Naive B cell (primary cell): Measurements from ENCODE around the gene ZNF609. TPM values are rescaled to one million over a fixed set of nuclear protein-coding genes. Genes with fewer than 3 reads are reported as not detected.
"Not testable (repeated sequence)": the region's sequence is repeated elsewhere in the genome, so short reads cannot be mapped to it uniquely, and the experiment has no call there.

Experiments used
- ATAC-seq, 2 donors: fragments of 150-1000 bp; cut with Tn5 transposase; 2 replicates each; pipeline ENCODE4 v1.10.0; 2021; ENCODE audit warnings: low read depth in 2 of 2, mild to moderate bottlenecking in 2 of 2, moderate library complexity in 2 of 2
- DNase-seq: peaks from one replicate; pipeline ENCODE4 v3.0.0; 2022
- H3K27ac Mint-ChIP-seq, 6 donors: one replicate each; pipeline ENCODE4 v1.8.0; 2020 to 2022; ENCODE audit warnings: mild to moderate bottlenecking in 6 of 6, mixed read lengths in 6 of 6, moderate library complexity in 5 of 6, inconsistent platforms in 2 of 6
- H3K27me3 Mint-ChIP-seq, 3 donors: one replicate each; pipeline ENCODE4 v1.8.0; 2021 to 2022; ENCODE audit warnings: mixed read lengths in 3 of 3, mild to moderate bottlenecking in 1 of 3
- H3K36me3 Mint-ChIP-seq, 2 donors: one replicate each; pipeline ENCODE4 v1.8.0; 2020 to 2022; ENCODE audit warnings: mixed read lengths in 2 of 2, inconsistent platforms in 1 of 2, mild to moderate bottlenecking in 1 of 2
- H3K4me1 Mint-ChIP-seq, 3 donors: one replicate each; pipeline ENCODE4 v1.8.0; 2020 to 2022; ENCODE audit warnings: mixed read lengths in 3 of 3, inconsistent platforms in 1 of 3, mild to moderate bottlenecking in 1 of 3, moderate library complexity in 1 of 3
- H3K4me3 Mint-ChIP-seq, 8 donors: one replicate each; pipeline ENCODE4 v1.8.0; 2020 to 2022; ENCODE audit warnings: mild to moderate bottlenecking in 8 of 8, mixed read lengths in 8 of 8, moderate library complexity in 8 of 8, inconsistent platforms in 2 of 8
- H3K9me3 Mint-ChIP-seq, 7 donors: one replicate each; pipeline ENCODE4 v1.8.0; 2020 to 2022; ENCODE audit warnings: mixed read lengths in 7 of 7, mild to moderate bottlenecking in 5 of 7, inconsistent platforms in 2 of 7, moderate library complexity in 1 of 7
- polyA plus RNA-seq, 6 donors: library from polyadenylated mRNA; unstranded; fragments of 300-500 nt; fragmentation: Illumina TruSeq; gene quantifications; one replicate each; pipeline ENCODE4 v1.2.3, GENCODE V29; 2021; ENCODE audit warnings: low read depth in 6 of 6

Gene ZNF609
- polyA plus RNA-seq, 6 donors from 2014 or later, result 0.83 to 4.4 (median 2.6) TPM

DNA sequence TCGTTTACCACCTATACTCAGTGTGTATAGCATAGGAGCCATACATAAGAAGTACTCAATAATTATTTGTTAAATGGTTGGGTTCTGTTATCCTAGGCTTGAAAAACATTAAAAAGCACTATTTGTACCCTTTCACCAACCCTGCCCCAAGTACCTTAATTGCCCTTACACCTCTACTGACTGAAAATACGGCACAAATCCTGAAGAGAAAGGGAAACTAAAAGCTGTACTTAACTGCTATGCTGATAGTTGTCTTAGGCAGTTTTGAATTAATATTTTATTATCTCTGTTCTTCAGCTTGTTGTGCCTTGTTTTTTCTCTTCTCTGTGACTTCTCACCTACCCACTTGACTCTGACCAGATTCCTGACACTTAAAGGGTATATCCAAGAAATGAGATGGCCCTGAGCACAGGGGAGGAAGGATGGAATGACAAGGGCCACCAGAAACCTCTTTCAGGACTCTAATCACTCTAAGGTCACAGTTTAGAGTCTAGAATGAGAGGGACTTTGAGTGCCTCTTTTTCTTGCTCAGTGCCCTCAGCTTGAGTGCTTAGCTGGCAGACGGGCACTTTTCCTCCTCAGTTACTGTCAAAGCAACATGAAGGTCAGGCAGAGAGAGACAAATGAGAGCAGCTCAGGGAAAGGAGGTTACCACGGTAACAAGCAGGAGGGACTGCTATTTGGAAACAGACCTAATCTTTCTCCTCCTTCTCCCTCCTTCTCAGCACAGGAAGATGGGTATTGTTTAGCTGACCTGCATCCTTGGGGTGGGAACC, 136.5 kb downstream of the ZNF609 start:
- no peak for DNase-seq
- no peaks in the 10 kb centered on the region for H3K36me3 Mint-ChIP-seq
- H3K9me3 Mint-ChIP-seq, result no peaks in the 10 kb centered on the region
- peaks cover 32 to 48% (median 47%) of the 10 kb centered on the region in 3 donors for H3K4me1 Mint-ChIP-seq
- H3K27me3 Mint-ChIP-seq, result no peaks in the 10 kb centered on the region
- peak overlapping the region; percentile 10 to 89 (median 82) for H3K4me3 Mint-ChIP-seq
- H3K27ac Mint-ChIP-seq, result peak overlapping the region in 5 of 6 donors; percentile 74 to 92 (median 86)
- peak; percentile 55 to 66 for ATAC-seq

DNA sequence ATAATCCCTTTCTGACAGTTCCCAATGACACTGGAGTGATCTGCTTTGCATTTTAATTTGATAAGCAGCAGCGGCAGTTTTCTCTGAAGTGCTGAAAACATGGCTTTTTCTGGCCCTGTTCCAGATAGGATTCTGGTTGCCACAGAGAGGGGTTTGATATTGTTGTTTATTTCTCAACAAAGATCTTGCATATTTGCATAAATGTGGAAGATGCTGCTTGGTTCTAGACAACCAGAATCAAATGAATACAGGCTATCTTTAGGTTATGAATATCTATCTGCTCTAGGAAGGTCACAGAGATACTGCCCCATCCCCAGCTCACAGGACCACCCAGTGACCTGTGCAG, 137.1 kb downstream of the ZNF609 start:
- H3K27ac Mint-ChIP-seq, result peak overlapping the region in 5 of 6 donors; percentile 18 to 86 (median 58)
- H3K27me3 Mint-ChIP-seq, result no peaks in the 10 kb centered on the region
- DNase-seq, result no peak
- H3K36me3 Mint-ChIP-seq, result no peaks in the 10 kb centered on the region
- H3K9me3 Mint-ChIP-seq, result no peaks in the 10 kb centered on the region
- ATAC-seq, result peak; percentile 11 to 14
- H3K4me1 Mint-ChIP-seq, result peaks cover 36 to 53% (median 53%) of the 10 kb centered on the region in 3 donors
- peak overlapping the region; percentile 10 to 89 (median 82) for H3K4me3 Mint-ChIP-seq

DNA sequence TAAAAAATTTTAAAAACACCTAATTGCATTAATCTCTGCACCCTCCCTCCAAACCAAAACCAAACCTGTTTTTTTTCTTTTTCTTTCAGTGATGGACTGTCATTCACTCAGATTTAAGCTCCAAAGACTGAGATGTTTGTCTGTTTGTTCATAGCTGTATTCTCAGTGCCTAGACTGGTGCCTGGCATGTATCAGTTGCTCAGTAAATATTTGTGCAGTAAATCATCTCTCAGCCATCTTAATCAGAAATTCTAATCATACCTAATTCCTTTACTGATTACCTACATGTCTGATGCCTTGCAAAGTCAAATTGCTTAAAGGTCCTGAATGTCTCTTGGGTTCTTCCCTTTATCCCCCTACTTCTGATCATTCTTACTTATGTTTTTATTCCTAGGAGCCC, 138.8 kb downstream of the ZNF609 start:
- H3K27me3 Mint-ChIP-seq, result no peaks in the 10 kb centered on the region
- ATAC-seq (no peak), DNase-seq (no peak)
- peaks cover 43 to 54% (median 49%) of the 10 kb centered on the region in 3 donors for H3K4me1 Mint-ChIP-seq
- H3K27ac Mint-ChIP-seq, result peak overlapping the region in 1 of 6 donors; percentile 88
- H3K4me3 Mint-ChIP-seq, result no peak overlapping the region
- H3K36me3 Mint-ChIP-seq, result no peaks in the 10 kb centered on the region
- no peaks in the 10 kb centered on the region for H3K9me3 Mint-ChIP-seq

DNA sequence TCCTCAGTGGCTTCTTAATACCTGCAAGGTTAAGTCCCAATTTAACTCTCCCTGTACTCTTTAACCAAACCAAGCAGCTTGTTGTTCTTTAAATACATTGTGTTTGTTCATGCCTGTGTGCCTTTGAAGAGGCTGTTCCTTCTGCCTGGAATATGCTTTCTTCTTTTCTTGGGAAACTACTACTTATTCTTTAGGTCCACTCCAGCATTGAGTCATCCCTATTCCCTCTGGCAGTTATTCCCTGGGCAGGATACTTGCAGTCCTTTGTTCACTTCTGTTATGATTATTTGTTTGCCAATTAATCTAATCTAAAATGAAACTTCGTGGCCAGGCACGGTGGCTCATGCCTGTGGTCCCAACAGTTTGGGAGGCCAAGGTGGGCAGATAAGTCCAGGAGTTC, 139.3 kb downstream of the ZNF609 start:
- DNase-seq, result no peak
- Mint-ChIP-seq H3K27ac (peak overlapping the region in 2 of 6 donors; percentile 38 to 88), H3K4me1 (peaks cover 44 to 54% (median 49%) of the 10 kb centered on the region in 3 donors), H3K4me3 (no peak overlapping the region), H3K27me3 (no peaks in the 10 kb centered on the region), H3K9me3 (no peaks in the 10 kb centered on the region), H3K36me3 (no peaks in the 10 kb centered on the region)
- no peak for ATAC-seq

DNA sequence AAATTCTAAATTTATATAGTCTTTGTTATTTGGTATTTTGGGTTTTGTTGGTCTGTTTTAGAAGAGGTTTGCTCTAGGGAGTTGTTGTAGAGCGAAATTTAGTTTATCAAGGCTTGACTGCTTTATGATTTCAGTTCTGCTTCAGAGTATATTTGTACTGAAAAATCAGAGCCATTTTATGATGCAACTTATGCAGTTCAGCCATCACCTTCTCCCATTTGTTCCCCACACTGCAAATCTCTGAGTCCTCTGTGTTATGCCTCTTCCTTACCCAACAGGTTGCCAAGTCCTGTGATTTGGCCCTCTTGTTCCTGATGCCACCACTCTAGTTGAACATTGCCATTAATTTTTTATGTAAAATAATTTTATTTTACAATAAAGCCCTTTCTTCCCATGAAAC, 140.4 kb downstream of the ZNF609 start:
- no peaks in the 10 kb centered on the region for H3K36me3 Mint-ChIP-seq
- no peaks in the 10 kb centered on the region for H3K27me3 Mint-ChIP-seq
- H3K27ac Mint-ChIP-seq, result peak overlapping the region in 1 of 6 donors; percentile 39
- peaks cover 44 to 54% (median 49%) of the 10 kb centered on the region in 3 donors for H3K4me1 Mint-ChIP-seq
- no peak for DNase-seq
- ATAC-seq, result no peak
- H3K4me3 Mint-ChIP-seq, result no peak overlapping the region
- H3K9me3 Mint-ChIP-seq, result no peaks in the 10 kb centered on the region

DNA sequence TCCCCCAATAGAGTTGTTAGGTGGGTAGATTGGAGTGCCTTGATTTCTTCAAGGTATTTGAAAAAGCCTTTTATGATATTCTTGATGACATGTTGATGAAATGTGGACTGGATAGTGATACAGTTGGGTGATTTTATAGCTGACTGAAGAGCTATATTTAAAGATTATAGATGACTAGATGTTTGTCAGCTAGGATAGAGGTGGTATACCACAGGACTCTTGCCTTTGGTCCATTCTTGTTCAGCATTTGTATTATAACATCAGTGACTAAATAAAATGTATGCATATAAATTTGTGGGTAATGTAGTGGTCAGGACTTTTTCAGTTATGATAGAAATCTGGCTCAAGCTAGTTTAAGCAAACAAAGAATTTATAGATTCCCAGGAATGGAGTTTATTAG, 143.9 kb downstream of the ZNF609 start:
- Mint-ChIP-seq H3K4me1 (peaks cover 28 to 36% (median 32%) of the 10 kb centered on the region in 3 donors), H3K4me3 (no peak overlapping the region), H3K36me3 (no peaks in the 10 kb centered on the region), H3K9me3 (no peaks in the 10 kb centered on the region), H3K27me3 (no peaks in the 10 kb centered on the region), H3K27ac (peak overlapping the region in 1 of 6 donors; percentile 58)
- ATAC-seq (no peak), DNase-seq (no peak)

DNA sequence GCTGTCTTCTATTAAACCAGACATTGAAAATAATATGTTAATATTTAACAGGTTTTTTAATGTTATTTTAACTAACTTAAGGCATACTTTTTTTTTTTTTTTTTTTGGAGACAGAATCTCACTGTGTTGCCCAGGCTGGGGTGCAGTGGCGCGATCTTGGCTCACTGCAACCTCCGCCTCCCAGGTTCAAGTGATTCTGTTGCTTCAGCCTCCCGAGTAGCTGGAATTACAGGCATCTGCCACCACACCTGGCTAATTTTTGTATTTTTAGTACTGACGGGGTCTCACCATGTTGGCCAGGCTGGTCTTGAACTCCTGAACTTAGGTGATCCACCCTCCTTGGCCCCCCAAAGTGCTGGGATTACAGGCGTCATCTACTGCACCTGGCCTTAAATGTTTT, 147.0 kb downstream of the ZNF609 start:
- H3K27ac Mint-ChIP-seq, H3K4me3 Mint-ChIP-seq, H3K36me3 Mint-ChIP-seq, DNase-seq, H3K27me3 Mint-ChIP-seq, ATAC-seq, H3K9me3 Mint-ChIP-seq: not testable (repeated sequence)
- peaks cover 13 to 22% (median 16%) of the 10 kb centered on the region in 3 donors for H3K4me1 Mint-ChIP-seq

DNA sequence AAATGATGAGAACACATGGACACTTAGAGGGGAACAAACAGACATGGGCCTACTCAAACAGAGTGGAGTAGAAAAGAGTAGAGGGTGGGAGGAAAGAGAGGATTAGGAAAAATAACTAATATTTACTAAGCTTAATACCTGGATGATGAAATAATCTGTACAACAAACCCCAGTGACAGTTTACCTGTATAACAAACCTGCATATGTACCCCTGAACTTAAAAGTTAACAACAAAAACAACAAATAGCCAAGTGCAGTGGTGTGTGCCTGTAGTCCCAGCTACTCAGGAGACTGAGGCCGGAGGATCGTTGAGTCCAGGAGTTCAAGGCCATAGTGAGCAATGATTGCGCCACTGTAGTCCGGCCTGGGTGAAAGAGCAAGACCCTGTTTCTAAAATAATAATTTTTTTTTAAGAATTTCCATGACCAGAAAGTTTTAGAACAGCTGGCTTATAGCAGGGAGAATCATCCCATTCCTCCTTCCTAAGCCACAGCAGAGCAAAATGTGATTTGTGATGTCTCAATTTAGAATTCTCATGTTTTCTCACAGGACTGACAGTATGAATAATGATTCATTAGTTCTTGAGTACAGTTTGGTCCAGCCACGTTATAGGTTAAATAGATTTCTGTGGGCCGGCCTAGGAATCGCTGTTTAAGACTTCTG, 150.0 kb downstream of the ZNF609 start:
- H3K36me3 Mint-ChIP-seq, result no peaks in the 10 kb centered on the region
- H3K27ac Mint-ChIP-seq, result peak overlapping the region in 3 of 6 donors; percentile 10 to 53 (median 14)
- no peak for ATAC-seq
- DNase-seq, result no peak
- peaks cover 9 to 14% (median 14%) of the 10 kb centered on the region in 3 donors for H3K4me1 Mint-ChIP-seq
- H3K27me3 Mint-ChIP-seq, result no peaks in the 10 kb centered on the region
- no peak overlapping the region for H3K4me3 Mint-ChIP-seq
- H3K9me3 Mint-ChIP-seq, result no peaks in the 10 kb centered on the region

DNA sequence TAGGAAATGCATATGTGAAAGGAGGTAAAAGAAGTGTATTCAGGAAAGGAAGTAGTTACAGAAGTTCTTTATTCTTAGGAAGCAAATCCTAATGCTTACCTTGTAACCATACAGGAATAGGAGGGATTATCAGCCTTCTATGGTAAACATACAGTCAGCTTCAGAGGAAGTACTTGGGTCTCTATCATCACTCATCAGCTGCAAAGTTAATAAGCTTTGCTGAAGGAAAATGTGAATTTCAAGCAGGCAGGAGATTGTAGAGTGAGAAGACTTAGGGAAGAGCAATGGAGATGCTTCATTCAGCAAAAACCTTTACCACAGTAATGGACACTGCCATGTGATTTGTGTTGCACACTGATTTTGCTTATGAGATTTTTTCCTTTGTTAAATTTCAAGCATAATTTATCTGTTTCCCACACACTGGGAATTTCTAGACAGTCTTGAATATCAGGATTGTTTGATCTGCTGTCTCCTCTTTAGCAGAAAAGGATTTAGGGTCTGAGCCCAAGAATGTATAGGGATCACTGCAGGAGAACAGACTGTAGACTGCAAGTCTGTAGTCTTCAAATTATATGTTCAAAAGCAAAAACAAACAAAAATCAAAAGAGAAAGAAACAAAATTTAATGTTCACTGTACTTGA, 150.8 kb downstream of the ZNF609 start:
- H3K27ac Mint-ChIP-seq, result peak overlapping the region in 5 of 6 donors; percentile 10 to 83 (median 31)
- no peaks in the 10 kb centered on the region for H3K27me3 Mint-ChIP-seq
- no peak for DNase-seq
- peaks cover 10 to 14% (median 14%) of the 10 kb centered on the region in 3 donors for H3K4me1 Mint-ChIP-seq
- no peak for ATAC-seq
- H3K4me3 Mint-ChIP-seq, result no peak overlapping the region
- peaks cover 0 to 4% of the 10 kb centered on the region in 2 donors for H3K36me3 Mint-ChIP-seq
- H3K9me3 Mint-ChIP-seq, result no peaks in the 10 kb centered on the region

DNA sequence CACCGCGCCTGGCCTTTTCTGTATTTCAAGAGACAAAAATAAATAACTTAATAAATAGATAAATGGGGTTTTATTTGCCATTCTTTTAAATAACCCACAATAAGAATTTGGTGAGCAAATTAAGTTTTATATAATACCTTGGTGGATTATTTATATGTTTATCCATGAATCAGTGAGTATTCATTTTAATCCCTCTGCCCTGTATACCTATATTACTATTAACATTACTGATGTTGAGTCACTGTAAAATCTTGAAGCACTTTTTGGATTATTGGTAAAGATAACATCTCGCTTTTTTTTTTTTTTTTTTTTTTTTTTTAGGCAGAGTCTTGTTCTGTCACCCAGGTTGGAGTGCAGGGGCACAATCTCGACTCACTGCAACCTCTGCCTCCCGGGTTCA, 154.1 kb downstream of the ZNF609 start:
- Mint-ChIP-seq H3K4me3 (no peak overlapping the region), H3K4me1 (peaks cover 7 to 25% (median 17%) of the 10 kb centered on the region in 3 donors), H3K9me3 (no peaks in the 10 kb centered on the region), H3K27ac (peak overlapping the region in 1 of 6 donors; percentile 63), H3K36me3 (peaks cover 0 to 4% of the 10 kb centered on the region in 2 donors), H3K27me3 (no peaks in the 10 kb centered on the region)
- DNase-seq (no peak), ATAC-seq (no peak)

DNA sequence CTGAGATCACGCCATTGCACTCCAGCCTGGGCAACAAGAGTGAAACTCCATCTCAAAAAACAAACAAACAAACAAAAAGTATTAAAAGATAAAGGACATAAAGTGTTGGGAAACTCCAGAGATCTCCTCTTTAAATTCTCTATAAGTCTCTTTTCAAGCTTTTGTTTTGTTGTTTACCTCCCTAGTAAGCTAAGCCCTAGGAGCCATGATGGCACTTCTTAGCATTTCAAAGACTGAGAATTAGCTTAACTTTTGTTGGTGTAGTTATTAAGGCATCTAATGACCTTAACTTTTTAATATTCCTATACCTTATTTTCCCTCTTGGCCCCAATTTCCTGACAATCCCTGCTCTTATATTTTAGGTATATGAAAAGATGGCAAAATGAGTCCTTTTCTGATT, 157.3 kb downstream of the ZNF609 start:
- H3K27ac Mint-ChIP-seq, result peak overlapping the region in 1 of 6 donors; percentile 82
- peaks cover 0 to 4% of the 10 kb centered on the region in 2 donors for H3K36me3 Mint-ChIP-seq
- H3K9me3 Mint-ChIP-seq, result no peaks in the 10 kb centered on the region
- H3K4me3 Mint-ChIP-seq, result no peak overlapping the region
- H3K4me1 Mint-ChIP-seq, result peaks cover 33 to 40% (median 36%) of the 10 kb centered on the region in 3 donors
- DNase-seq, result no peak
- no peaks in the 10 kb centered on the region for H3K27me3 Mint-ChIP-seq
- no peak for ATAC-seq

DNA sequence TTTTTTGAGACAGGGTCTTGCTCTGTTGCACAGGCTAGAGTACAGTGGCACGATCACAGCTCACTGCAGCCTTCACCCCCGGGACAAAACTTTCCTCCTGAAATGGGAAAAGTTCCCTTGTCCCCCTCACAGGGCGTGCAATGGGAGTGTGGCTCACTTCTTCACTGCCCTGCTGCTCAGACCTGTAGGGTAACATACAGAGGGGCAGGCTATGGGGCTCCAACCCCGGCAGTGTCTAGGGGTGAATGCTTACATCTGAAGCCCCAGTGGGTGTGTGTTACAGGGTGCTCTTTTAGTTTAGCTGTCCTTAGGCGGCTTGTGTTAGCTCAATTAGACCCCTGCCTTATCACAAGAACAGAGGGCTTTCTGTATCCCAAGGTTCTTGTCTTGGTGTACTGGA, 157.8 kb downstream of the ZNF609 start:
- DNase-seq (no peak), ATAC-seq (no peak)
- H3K27ac Mint-ChIP-seq, result peak overlapping the region in 1 of 6 donors; percentile 82
- H3K4me1 Mint-ChIP-seq, result peaks cover 38 to 44% (median 40%) of the 10 kb centered on the region in 3 donors
- H3K27me3 Mint-ChIP-seq, result no peaks in the 10 kb centered on the region
- peaks cover 0 to 4% of the 10 kb centered on the region in 2 donors for H3K36me3 Mint-ChIP-seq
- no peak overlapping the region for H3K4me3 Mint-ChIP-seq
- no peaks in the 10 kb centered on the region for H3K9me3 Mint-ChIP-seq

DNA sequence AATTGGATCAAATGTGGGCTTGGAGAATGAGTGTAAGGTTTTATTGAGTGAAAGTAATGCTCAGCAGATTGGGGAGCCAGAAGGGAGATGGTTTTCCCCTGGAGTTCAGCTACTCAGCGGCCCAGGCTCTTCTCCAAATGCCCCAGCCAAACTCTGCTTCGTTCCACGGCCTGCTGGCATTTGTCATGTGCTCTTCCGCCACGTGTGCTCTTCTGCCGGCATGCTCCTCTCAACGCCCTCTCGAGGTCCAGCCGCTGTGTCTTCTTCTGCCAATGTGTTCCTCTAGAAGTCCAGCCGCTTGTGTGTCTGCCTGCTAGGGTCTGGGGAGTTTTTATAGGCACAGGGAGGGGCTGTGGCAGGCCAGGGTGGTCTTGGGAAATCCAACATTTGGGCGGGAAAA, 158.2 kb downstream of the ZNF609 start:
- H3K9me3 Mint-ChIP-seq, result no peaks in the 10 kb centered on the region
- H3K27me3 Mint-ChIP-seq, result no peaks in the 10 kb centered on the region
- DNase-seq (no peak), ATAC-seq (no peak)
- H3K27ac Mint-ChIP-seq, result peak overlapping the region in 2 of 6 donors; percentile 50 to 52
- H3K4me1 Mint-ChIP-seq, result peaks cover 42 to 48% (median 43%) of the 10 kb centered on the region in 3 donors
- no peak overlapping the region for H3K4me3 Mint-ChIP-seq
- H3K36me3 Mint-ChIP-seq, result peaks cover 0 to 4% of the 10 kb centered on the region in 2 donors
